SK-N-SH (cell line): ENCODE data around the gene GLYR1. TPM values are rescaled to one million over a fixed set of nuclear protein-coding genes. Genes with fewer than 3 reads are reported as not detected.

Experiments used
- CTCF ChIA-PET: fragments of 300-600, 350-600 bp; formaldehyde crosslinking; extraction: SDS; loops from one replicate; lab custom pipeline; 2021; lab: Yijun Ruan, JAX
- POLR2A ChIA-PET: fragments of 350-600 bp; sonication (Branson Sonifier 250); formaldehyde crosslinking; extraction: SDS; loops from one replicate; lab custom pipeline; 2020; ENCODE audit warnings: antibody characterized with exemption, inconsistent platforms; lab: Yijun Ruan, JAX
- DNase-seq: peaks from one replicate; pipeline ENCODE4 v3.0.0; 2012
- H2AFZ ChIP-seq: fragments of 200-600 bp; sonication (generic); 2 replicates; pipeline ENCODE4 v1.8.1; 2016; ENCODE audit warnings: antibody characterized with exemption, mild to moderate bottlenecking, low read depth
- H3F3A ChIP-seq: fragments of 200-600 bp; sonication (generic); replicated peaks from 2 replicates; pipeline ENCODE3; 2016; ENCODE audit warnings: antibody characterized with exemption, mild to moderate bottlenecking; ENCODE audit not compliant: insufficient read depth
- H3K27ac ChIP-seq, 2 experiments: fragments of 200-500 bp in 1 of 2; fragments of 200-600 bp in 1 of 2; sonication (Bioruptor generic) in 1 of 2; sonication (generic), shearing (Covaris generic) in 1 of 2; 2 replicates each; pipeline versions ENCODE4 v1.5.1 to v1.6.1; 2014 to 2016; ENCODE audit warnings: low read depth in 2 of 2, inconsistent platforms in 1 of 2, low read length in 1 of 2, mild to moderate bottlenecking in 1 of 2, mixed read lengths in 1 of 2
- H3K27me3 ChIP-seq: fragments of 200-600 bp; sonication (generic), shearing (Covaris generic); 2 replicates; pipeline ENCODE4 v1.6.1; 2016; ENCODE audit warnings: mixed run types; ENCODE audit not compliant: insufficient read depth
- H3K36me3 ChIP-seq, 2 experiments: fragments of 200-500 bp in 1 of 2; fragments of 200-600 bp in 1 of 2; sonication (Bioruptor generic) in 1 of 2; sonication (generic) in 1 of 2; replicated peaks in 1 of 2; 2 replicates each; pipeline versions ENCODE3 to v1.5.1; 2014 to 2016; ENCODE audit warnings: low read length in 1 of 2, mild to moderate bottlenecking in 1 of 2; ENCODE audit not compliant: insufficient read depth in 2 of 2, control insufficient read depth in 1 of 2
- H3K4me1 ChIP-seq, 2 experiments: fragments of 200-500 bp in 1 of 2; fragments of 200-600 bp in 1 of 2; sonication (Bioruptor generic) in 1 of 2; sonication (generic), shearing (Covaris generic) in 1 of 2; 2 replicates each; pipeline versions ENCODE4 v1.5.1 to v1.6.1; 2014 to 2016; ENCODE audit warnings: low read depth in 1 of 2, low read length in 1 of 2, mixed run types in 1 of 2; ENCODE audit not compliant: insufficient read depth in 2 of 2, control insufficient read depth in 1 of 2
- H3K4me2 ChIP-seq: fragments of 200-600 bp; sonication (generic), shearing (Covaris generic); 2 replicates; pipeline ENCODE4 v1.6.1; 2017; ENCODE audit warnings: mixed run types
- H3K4me3 ChIP-seq, 2 experiments: fragments of 200-500 bp in 1 of 2; fragments of 200-600 bp in 1 of 2; sonication (Bioruptor generic) in 1 of 2; sonication (generic), shearing (Covaris generic) in 1 of 2; 2 replicates each; pipeline versions ENCODE4 v1.5.1 to v1.8.1; 2014 to 2016; ENCODE audit warnings: low read depth in 2 of 2, inconsistent platforms in 1 of 2, low read length in 1 of 2, mild to moderate bottlenecking in 1 of 2, mixed read lengths in 1 of 2, moderate library complexity in 1 of 2
- H3K79me2 ChIP-seq: fragments of 200-600 bp; sonication (generic); 2 replicates; pipeline ENCODE4 v1.8.1; 2017; ENCODE audit warnings: mild to moderate bottlenecking; ENCODE audit not compliant: insufficient read depth
- H3K9ac ChIP-seq: fragments of 200-600 bp; sonication (generic); 2 replicates; pipeline ENCODE4 v1.6.1; 2017; ENCODE audit warnings: mixed run types
- H3K9me2 ChIP-seq: fragments of 200-600 bp; sonication (generic); 2 replicates; pipeline ENCODE4 v1.6.1; 2017; ENCODE audit warnings: mixed run types
- H3K9me3 ChIP-seq: fragments of 200-600 bp; sonication (generic); 2 replicates; pipeline ENCODE4 v1.6.1; 2017; ENCODE audit warnings: mixed run types, mild to moderate bottlenecking, moderate library complexity
- H4K20me1 ChIP-seq: fragments of 200-600 bp; sonication (generic); 2 replicates; pipeline ENCODE4 v1.6.1; 2017; ENCODE audit warnings: mild to moderate bottlenecking, mixed run types; ENCODE audit not compliant: insufficient read depth
- ELF1 ChIP-seq: IDR thresholded peaks from 2 replicates; pipeline ENCODE4 v1.4.0; 2012
- EP300 ChIP-seq, 2 experiments: IDR thresholded peaks; 2 replicates each; pipeline versions ENCODE4 v1.4.0 to v1.6.1; 2012; ENCODE audit warnings: borderline replicate concordance in 1 of 2, low read depth in 1 of 2, low read length in 1 of 2
- EZH2phosphoT487 ChIP-seq: fragments of 200-600 bp; sonication (generic); IDR thresholded peaks from 2 replicates; pipeline ENCODE4 v1.6.1; 2017; ENCODE audit warnings: low read depth, mixed run types, mild to moderate bottlenecking, antibody characterized with exemption, moderate library complexity, borderline replicate concordance
- FOSL2 ChIP-seq: IDR thresholded peaks from 2 replicates; pipeline ENCODE4 v1.4.0; 2012; ENCODE audit warnings: low read depth, mild to moderate bottlenecking, moderate library complexity, borderline replicate concordance
- FOXJ3 ChIP-seq: sonication (generic); formaldehyde crosslinking; IDR thresholded peaks from 2 replicates; pipeline ENCODE4 v1.5.1; 2020; ENCODE audit warnings: mild to moderate bottlenecking, missing genetic modification reagents
- FOXM1 ChIP-seq: IDR thresholded peaks from 2 replicates; pipeline ENCODE4 v1.4.0; 2012; ENCODE audit warnings: low read depth, mild to moderate bottlenecking
- JUND ChIP-seq: IDR thresholded peaks from 2 replicates; pipeline ENCODE4 v1.4.0; 2012
- MXI1 ChIP-seq: IDR thresholded peaks from 2 replicates; pipeline ENCODE4 v1.6.1; 2012; ENCODE audit warnings: mild to moderate bottlenecking, low read depth, low read length, improper control_type of control experiment
- NFIC ChIP-seq: IDR thresholded peaks from 2 replicates; pipeline ENCODE4 v1.4.0; 2012; ENCODE audit warnings: borderline replicate concordance
- NRF1 ChIP-seq: IDR thresholded peaks from 2 replicates; pipeline ENCODE4 v1.6.1; 2012; ENCODE audit warnings: low read depth, mild to moderate bottlenecking, low read length
- POLR2AphosphoS5 ChIP-seq: IDR thresholded peaks from 2 replicates; pipeline ENCODE4 v1.6.1; 2012; ENCODE audit warnings: low read depth, low read length
- RFX5 ChIP-seq: IDR thresholded peaks from 2 replicates; pipeline ENCODE4 v1.6.1; 2012; ENCODE audit warnings: mild to moderate bottlenecking, improper control_type of control experiment, low read length
- SIN3A ChIP-seq: IDR thresholded peaks from 2 replicates; pipeline ENCODE4 v1.6.1; 2012; ENCODE audit warnings: low read depth, mild to moderate bottlenecking, low read length, moderate library complexity, borderline replicate concordance
- SMC3 ChIP-seq: IDR thresholded peaks from 2 replicates; pipeline ENCODE4 v1.6.1; 2012; ENCODE audit warnings: low read depth, low read length, improper control_type of control experiment
- TAF1 ChIP-seq: IDR thresholded peaks from 2 replicates; pipeline ENCODE4 v1.6.1; 2012; ENCODE audit warnings: low read depth, mild to moderate bottlenecking, low read length, moderate library complexity, borderline replicate concordance
- TCF12 ChIP-seq: IDR thresholded peaks from 2 replicates; pipeline ENCODE4 v1.4.0; 2012
- TEAD4 ChIP-seq: IDR thresholded peaks from 2 replicates; pipeline ENCODE4 v1.4.0; 2012; ENCODE audit warnings: mild to moderate bottlenecking, borderline replicate concordance; ENCODE audit not compliant: insufficient read depth
- WGBS: methylation state at CpG from one replicate; pipeline ENCODE4 v1.1.6; 2017; ENCODE audit warnings: low lambda C conversion rate; 5-methylcytosine and 5-hydroxymethylcytosine counted together
- polyA plus RNA-seq, 3 experiments: library from polyadenylated mRNA; depleted of rRNA; stranded (reverse); fragments of >200 nt; gene quantifications; 2 replicates each; pipeline ENCODE4 v1.2.3, GENCODE V29; 2012
- TF ChIP-seq, protein P1 (sequence below): fragments of 150-350 bp; IDR thresholded peaks from 2 replicates; pipeline ENCODE4 v1.6.1; 2016; ENCODE audit warnings: mild to moderate bottlenecking, low read depth, low read length
- TF ChIP-seq, protein P2 (sequence below): fragments of 200-600 bp; sonication (generic); IDR thresholded peaks from 2 replicates; pipeline ENCODE4 v1.6.1; 2017; ENCODE audit warnings: antibody characterized with exemption, mild to moderate bottlenecking, moderate library complexity

The GLYR1 gene
- polyA plus RNA-seq, 1 of the 3 experiments (the other 2 are of a cell fraction): 40.1 TPM

DNA sequence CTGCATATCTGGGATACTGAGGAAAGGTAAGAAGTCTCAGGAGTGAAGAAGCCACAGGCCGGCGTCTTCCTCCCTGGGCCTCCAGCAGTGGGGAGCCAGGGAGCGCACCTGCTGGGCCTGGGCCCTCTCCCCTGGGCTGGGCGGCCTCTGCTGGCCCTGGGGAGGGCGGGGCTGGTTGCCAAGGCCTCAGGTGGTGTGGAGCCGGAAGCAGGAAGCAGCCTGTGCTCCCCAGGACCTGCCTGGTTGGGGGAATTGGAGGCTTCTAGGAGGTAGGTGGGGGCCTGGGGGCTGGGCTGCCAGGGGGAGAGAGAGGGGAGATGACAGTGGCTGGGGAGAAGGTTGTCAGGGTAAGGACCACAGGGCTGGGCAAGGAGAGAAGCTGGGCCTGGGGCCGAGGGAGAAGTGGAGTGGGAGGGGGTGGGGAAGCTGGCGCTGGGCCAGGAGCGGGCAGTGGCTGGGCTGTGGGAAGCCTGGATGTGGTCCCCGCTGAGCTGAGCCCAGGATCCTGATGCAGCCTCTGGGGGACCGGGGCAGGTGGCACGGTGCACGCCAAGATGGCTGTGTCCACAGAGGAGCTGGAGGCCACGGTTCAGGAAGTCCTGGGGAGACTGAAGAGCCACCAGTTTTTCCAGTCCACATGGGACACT, 51.8 kb downstream of the GLYR1 start, which contains the start of gene SMIM22:
Gene SMIM22 (plus strand): TSS at position 189 of the 647 bp plus-strand sequence. CDS start 366 bp downstream, at position 555.
- H3K9me2 ChIP-seq: no peaks in the 10 kb centered on the region
- H4K20me1 ChIP-seq: no peaks in the 10 kb centered on the region
- H3K9me3 ChIP-seq: no peaks in the 10 kb centered on the region
- no peak within 1 kb of the TSS for H3K4me3 ChIP-seq
- ChIA-PET POLR2A (no interaction called here), CTCF (no interaction called here)
- H3K36me3 ChIP-seq: peaks cover 0 to 24% of the 10 kb centered on the region in 2 experiments
- no peak within 1 kb of the TSS; a peak in 1 of 4 replicates for H3K27ac ChIP-seq
- H3F3A ChIP-seq: no peaks in the 10 kb centered on the region
- DNase-seq: peak; percentile 65
- no peak within 1 kb of the TSS for H2AFZ ChIP-seq
- no peak within 1 kb of the TSS for H3K9ac ChIP-seq
- TF ChIP-seq JUND: no peak
- TF ChIP-seq NFIC: peak; percentile 44; the same call in 1 of the 2 replicates
- peaks cover 0 to 1% of the 10 kb centered on the region in 2 experiments; a peak in 1 of 4 replicates for H3K4me1 ChIP-seq
- WGBS: 73% methylated on average over 9 of the region's 14 CpGs
- no peak within 1 kb of the TSS for H3K4me2 ChIP-seq
- no peaks in the 10 kb centered on the region for H3K27me3 ChIP-seq
- no peaks in the 10 kb centered on the region for H3K79me2 ChIP-seq

DNA sequence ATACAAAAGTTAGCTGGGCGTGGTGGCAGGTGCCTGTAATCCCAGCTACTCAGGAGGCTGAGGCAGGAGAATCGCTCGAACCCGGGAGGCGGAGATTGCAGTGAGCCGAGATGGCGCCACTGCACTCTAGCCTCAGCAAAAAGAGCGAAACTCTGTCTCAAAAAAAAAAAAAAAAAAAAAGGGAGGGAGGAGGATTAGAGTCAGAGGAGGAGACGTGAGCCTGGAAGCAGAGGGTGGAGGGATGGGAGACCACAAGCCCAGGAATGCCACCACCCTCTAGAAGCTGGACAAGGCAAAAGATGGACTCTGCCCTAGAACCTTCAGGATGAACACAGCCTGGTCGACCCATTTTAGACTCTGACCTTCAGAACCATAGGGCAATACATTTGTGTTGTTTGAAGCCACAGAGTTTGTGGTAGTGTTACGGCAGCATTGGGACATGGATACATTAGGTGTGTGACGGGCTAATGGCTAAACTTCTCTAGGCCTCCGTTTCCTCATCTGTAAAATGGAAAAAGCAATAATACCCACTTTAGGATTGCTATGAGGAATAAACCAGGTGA, 54.1 kb downstream of the GLYR1 start:
- H3K79me2 ChIP-seq: no peaks in the 10 kb centered on the region
- TF ChIP-seq TEAD4: no peak
- TF ChIP-seq SIN3A: no peak
- no peak for TF ChIP-seq EP300 (IDR thresholded peaks at IDR 0.05; ENCODE audit: borderline replicate concordance in 1 of 2, low read depth in 1 of 2, low read length in 1 of 2)
- TF ChIP-seq FOSL2: no peak
- TF ChIP-seq, all 33 proteins: peak for 0
- Histone ChIP-seq H3K27me3 (no peaks in the 10 kb centered on the region), H3K27ac (no peak overlapping the region), H3K9me2 (no peaks in the 10 kb centered on the region), H3K9ac (no peak overlapping the region), H3K4me3 (no peak overlapping the region), H3K4me2 (no peak overlapping the region), H3K9me3 (no peaks in the 10 kb centered on the region), H3K36me3 (peaks cover 0 to 8% of the 10 kb centered on the region in 2 experiments), H3K4me1 (peaks cover 0 to 6% of the 10 kb centered on the region in 2 experiments; a peak in 1 of 4 replicates), H3F3A (no peaks in the 10 kb centered on the region), H4K20me1 (no peaks in the 10 kb centered on the region), H2AFZ (no peak overlapping the region)
- no peak for DNase-seq
- POLR2A ChIA-PET: interaction anchor here (0.6 to 0.7 kb wide), 2 partner anchors 83 to 100 kb away, joined by 5 read pairs; no protein-coding TSS in a partner anchor
- CTCF ChIA-PET: no interaction called here
- 79% methylated on average over 13 of the region's 13 CpGs for WGBS

DNA sequence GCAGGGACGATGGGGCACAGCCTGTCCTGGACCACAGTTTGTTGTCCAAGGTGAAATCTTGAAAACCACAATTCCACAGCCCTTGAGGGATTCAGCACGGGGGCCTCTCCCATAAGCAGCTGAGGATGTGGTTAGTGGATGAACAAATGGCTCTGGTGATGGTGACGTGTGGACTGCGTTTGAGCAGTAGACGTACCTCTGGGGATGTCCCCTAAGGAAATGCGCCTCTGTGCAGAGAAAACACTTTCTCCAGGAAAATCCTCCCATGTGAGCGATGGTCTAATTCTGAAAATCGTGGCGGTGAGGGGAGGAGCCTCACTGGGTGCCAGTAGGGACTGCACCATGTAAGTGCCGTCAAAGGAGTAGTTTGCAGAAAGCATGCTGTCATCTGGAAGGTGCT, 56.2 kb downstream of the GLYR1 start:
- Histone ChIP-seq H3K27ac (no peak overlapping the region), H3K79me2 (no peaks in the 10 kb centered on the region), H3K4me2 (no peak overlapping the region), H3K4me1 (peaks cover 0 to 11% of the 10 kb centered on the region in 2 experiments; a peak in 1 of 4 replicates), H3K36me3 (no peaks in the 10 kb centered on the region), H3K4me3 (no peak overlapping the region), H3F3A (no peaks in the 10 kb centered on the region), H3K9ac (no peak overlapping the region), H3K9me3 (no peaks in the 10 kb centered on the region), H4K20me1 (no peaks in the 10 kb centered on the region), H2AFZ (no peak overlapping the region), H3K9me2 (no peaks in the 10 kb centered on the region), H3K27me3 (no peaks in the 10 kb centered on the region)
- ChIA-PET POLR2A (no interaction called here), CTCF (no interaction called here)
- TF ChIP-seq ELF1 (no peak), NRF1 (no peak), EZH2phosphoT487 (no peak), FOSL2 (no peak), FOXM1 (no peak), NFIC (no peak), TCF12 (no peak), POLR2AphosphoS5 (no peak), MXI1 (no peak), SIN3A (no peak), RFX5 (no peak), SMC3 (no peak), TAF1 (no peak), FOXJ3 (no peak)
- TF ChIP-seq, protein P1, sequence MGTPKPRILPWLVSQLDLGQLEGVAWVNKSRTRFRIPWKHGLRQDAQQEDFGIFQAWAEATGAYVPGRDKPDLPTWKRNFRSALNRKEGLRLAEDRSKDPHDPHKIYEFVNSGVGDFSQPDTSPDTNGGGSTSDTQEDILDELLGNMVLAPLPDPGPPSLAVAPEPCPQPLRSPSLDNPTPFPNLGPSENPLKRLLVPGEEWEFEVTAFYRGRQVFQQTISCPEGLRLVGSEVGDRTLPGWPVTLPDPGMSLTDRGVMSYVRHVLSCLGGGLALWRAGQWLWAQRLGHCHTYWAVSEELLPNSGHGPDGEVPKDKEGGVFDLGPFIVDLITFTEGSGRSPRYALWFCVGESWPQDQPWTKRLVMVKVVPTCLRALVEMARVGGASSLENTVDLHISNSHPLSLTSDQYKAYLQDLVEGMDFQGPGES: no peak
- TF ChIP-seq, protein P2, sequence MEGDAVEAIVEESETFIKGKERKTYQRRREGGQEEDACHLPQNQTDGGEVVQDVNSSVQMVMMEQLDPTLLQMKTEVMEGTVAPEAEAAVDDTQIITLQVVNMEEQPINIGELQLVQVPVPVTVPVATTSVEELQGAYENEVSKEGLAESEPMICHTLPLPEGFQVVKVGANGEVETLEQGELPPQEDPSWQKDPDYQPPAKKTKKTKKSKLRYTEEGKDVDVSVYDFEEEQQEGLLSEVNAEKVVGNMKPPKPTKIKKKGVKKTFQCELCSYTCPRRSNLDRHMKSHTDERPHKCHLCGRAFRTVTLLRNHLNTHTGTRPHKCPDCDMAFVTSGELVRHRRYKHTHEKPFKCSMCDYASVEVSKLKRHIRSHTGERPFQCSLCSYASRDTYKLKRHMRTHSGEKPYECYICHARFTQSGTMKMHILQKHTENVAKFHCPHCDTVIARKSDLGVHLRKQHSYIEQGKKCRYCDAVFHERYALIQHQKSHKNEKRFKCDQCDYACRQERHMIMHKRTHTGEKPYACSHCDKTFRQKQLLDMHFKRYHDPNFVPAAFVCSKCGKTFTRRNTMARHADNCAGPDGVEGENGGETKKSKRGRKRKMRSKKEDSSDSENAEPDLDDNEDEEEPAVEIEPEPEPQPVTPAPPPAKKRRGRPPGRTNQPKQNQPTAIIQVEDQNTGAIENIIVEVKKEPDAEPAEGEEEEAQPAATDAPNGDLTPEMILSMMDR: no peak
- WGBS: 87% methylated on average over 10 of the region's 10 CpGs
- DNase-seq: no peak
